HepG2 (cell line): ENCODE results near the gene FASTK. TPM values are rescaled to one million over a fixed set of nuclear protein-coding genes. Genes with fewer than 3 reads are reported as not detected.

Source experiments
- ATAC-seq: fragments of 200-7000 bp; cut with Tn5 transposase; 3 replicates; pipeline ENCODE4 v1.9.1; 2020; ENCODE audit warnings: mild to moderate bottlenecking, moderate library complexity
- BruUV-seq: library from RNA; stranded (reverse); fragments of 400-500 nt; replicated peaks from 2 replicates; lab custom pipeline; 2021; lab: Mats Ljungman, UMichigan
- CTCF ChIA-PET: fragments of 300-600 bp; formaldehyde crosslinking; extraction: SDS; loops from one replicate; lab custom pipeline; 2021; ENCODE audit warnings: low total read pairs, inconsistent platforms, low intra/inter-chr PET ratio; lab: Yijun Ruan, JAX
- POLR2A ChIA-PET: fragments of 350-600 bp; sonication (Branson Sonifier 250); formaldehyde crosslinking; loops from one replicate; lab custom pipeline; 2020; ENCODE audit warnings: antibody characterized with exemption, inconsistent platforms; lab: Yijun Ruan, JAX
- DNase-seq: peaks from one replicate; pipeline ENCODE4 v3.0.0-alpha.2; 2015; ENCODE audit warnings: low spot score
- FAIRE-seq: peaks from 3 replicates; lab custom pipeline; 2011; peaks lifted over from hg19 to GRCh38; lab: Jason Lieb, UNC
- H2AFZ ChIP-seq: one replicate; pipeline ENCODE4 v1.6.1; 2011; ENCODE audit warnings: low read length, inconsistent platforms
- H3K27ac ChIP-seq: fragments of 300-600 bp; 3 replicates; pipeline ENCODE4 v1.8.0; 2011; ENCODE audit warnings: mixed run types, mild to moderate bottlenecking, mixed read lengths, low read length, inconsistent platforms; ENCODE audit not compliant: insufficient read depth; ENCODE audit errors: extremely low read length
- H3K27me3 ChIP-seq, 2 experiments: fragments of 200-600 bp in 1 of 2; 2 replicates in 1 of 2; 3 replicates in 1 of 2; pipeline versions ENCODE4 v1.6.0 to v1.8.0; 2011; ENCODE audit warnings: low read length in 2 of 2, mild to moderate bottlenecking in 2 of 2, moderate library complexity in 2 of 2, inconsistent platforms in 1 of 2; ENCODE audit not compliant: insufficient read depth in 2 of 2, control insufficient read depth in 1 of 2
- H3K36me3 ChIP-seq, 2 experiments: fragments of 200-600 bp in 1 of 2; replicated peaks in 1 of 2; 2 replicates in 1 of 2; 3 replicates in 1 of 2; pipeline versions ENCODE4 v1.5.1 to v1.8.0; 2011; ENCODE audit warnings: low read length in 2 of 2, inconsistent platforms in 1 of 2; ENCODE audit not compliant: insufficient read depth in 2 of 2, control insufficient read depth in 1 of 2
- H3K4me1 ChIP-seq: 2 replicates; pipeline ENCODE4 v1.5.1; 2012; ENCODE audit warnings: low read length, inconsistent platforms; ENCODE audit not compliant: insufficient read depth
- H3K4me2 ChIP-seq: 2 replicates; pipeline ENCODE4 v1.6.0; 2011; ENCODE audit warnings: low read depth, low read length, inconsistent platforms
- H3K4me3 ChIP-seq, 3 experiments: fragments of 200-600 bp in 1 of 3; sonication (generic), shearing (Covaris generic) in 1 of 3; replicated peaks in 1 of 3; 2 replicates each; pipeline ENCODE4 v1.5.1; 2011 to 2016; ENCODE audit warnings: low read length in 3 of 3, inconsistent platforms in 2 of 3, low read depth in 2 of 3, mild to moderate bottlenecking in 2 of 3, control low read depth in 1 of 3, mixed read lengths in 1 of 3; ENCODE audit not compliant: insufficient read depth in 1 of 3
- H3K79me2 ChIP-seq: one replicate; pipeline ENCODE4 v1.6.1; 2011; ENCODE audit warnings: low read length, inconsistent platforms; ENCODE audit not compliant: insufficient read depth
- H3K9ac ChIP-seq: 2 replicates; pipeline ENCODE4 v1.6.0; 2011; ENCODE audit warnings: mild to moderate bottlenecking, low read depth, low read length, inconsistent platforms; ENCODE audit not compliant: insufficient read depth
- H3K9me3 ChIP-seq: 2 replicates; pipeline ENCODE4 v1.5.1; 2012; ENCODE audit warnings: mild to moderate bottlenecking, low read length
- H4K20me1 ChIP-seq: 2 replicates; pipeline ENCODE4 v1.6.0; 2011; ENCODE audit warnings: inconsistent platforms, mild to moderate bottlenecking, low read length, moderate library complexity; ENCODE audit not compliant: insufficient read depth
- CAMTA2 ChIP-seq: sonication (generic); formaldehyde crosslinking; IDR thresholded peaks from 2 replicates; pipeline ENCODE4 v1.4.0; 2020; ENCODE audit warnings: mild to moderate bottlenecking, missing genetic modification reagents, borderline replicate concordance
- FOXA1 ChIP-seq, 2 experiments: fragments of 450-650 bp in 1 of 2; sonication (generic) in 1 of 2; formaldehyde crosslinking in 1 of 2; IDR thresholded peaks; 2 replicates each; pipeline versions ENCODE4 v1.4.0 to v1.6.1; 2016 to 2020; ENCODE audit warnings: missing genetic modification reagents in 1 of 2
- HOXA7 ChIP-seq: sonication (generic); formaldehyde crosslinking; IDR thresholded peaks from 2 replicates; pipeline ENCODE4 v1.8.1; 2022; ENCODE audit warnings: mild to moderate bottlenecking, missing genetic modification reagents, moderate library complexity
- KMT2A ChIP-seq: sonication (generic); formaldehyde crosslinking; IDR thresholded peaks from 2 replicates; pipeline ENCODE4 v1.4.0; 2020; ENCODE audit warnings: missing genetic modification reagents
- LBX2 ChIP-seq: sonication (generic); formaldehyde crosslinking; IDR thresholded peaks from 2 replicates; pipeline ENCODE4 v1.5.0; 2020; ENCODE audit warnings: missing genetic modification reagents, mild to moderate bottlenecking, borderline replicate concordance
- MAF1 ChIP-seq: sonication (generic); formaldehyde crosslinking; IDR thresholded peaks from 2 replicates; pipeline ENCODE4 v1.5.0; 2020; ENCODE audit warnings: missing genetic modification reagents, borderline replicate concordance
- MEF2D ChIP-seq: sonication (generic); formaldehyde crosslinking; IDR thresholded peaks from 2 replicates; pipeline ENCODE4 v1.5.1; 2020; ENCODE audit warnings: mild to moderate bottlenecking, missing genetic modification reagents
- MZF1 ChIP-seq: sonication (generic); formaldehyde crosslinking; IDR thresholded peaks from 2 replicates; pipeline ENCODE4 v1.8.1; 2023; ENCODE audit warnings: mild to moderate bottlenecking, missing genetic modification reagents, borderline replicate concordance
- NAIF1 ChIP-seq: sonication (generic); formaldehyde crosslinking; IDR thresholded peaks from 2 replicates; pipeline ENCODE4 v1.5.0; 2020; ENCODE audit warnings: mild to moderate bottlenecking, missing genetic modification reagents, borderline replicate concordance
- PRDM10 ChIP-seq: sonication (generic); formaldehyde crosslinking; IDR thresholded peaks from 2 replicates; pipeline ENCODE4 v1.4.0; 2020; ENCODE audit warnings: low read depth, missing genetic modification reagents
- RBFOX2 ChIP-seq: fragments of 200-400 bp; formaldehyde crosslinking; IDR thresholded peaks from 2 replicates; pipeline ENCODE4 v1.6.1; 2017; ENCODE audit warnings: low read depth, mild to moderate bottlenecking, low read length
- SRSF9 ChIP-seq: fragments of 200-400 bp; formaldehyde crosslinking; IDR thresholded peaks from 2 replicates; pipeline ENCODE4 v1.6.1; 2018; ENCODE audit warnings: borderline replicate concordance, mild to moderate bottlenecking, low read depth, low read length; ENCODE audit not compliant: insufficient read depth, poor library complexity, severe bottlenecking
- XBP1 ChIP-seq: sonication (generic); formaldehyde crosslinking; IDR thresholded peaks from 2 replicates; pipeline ENCODE4 v1.5.0; 2020; ENCODE audit warnings: missing genetic modification reagents
- ZNF652 ChIP-seq: IDR thresholded peaks from 2 replicates; pipeline ENCODE4 v1.6.1; 2016; ENCODE audit warnings: low read depth, borderline replicate concordance
- ZNF841 ChIP-seq: sonication (generic); formaldehyde crosslinking; IDR thresholded peaks from 2 replicates; pipeline ENCODE4 v1.8.1; 2023; ENCODE audit warnings: missing genetic modification reagents, borderline replicate concordance
- WGBS: methylation state at CpG from one replicate; pipeline ENCODE4 v1.1.6; 2017; ENCODE audit warnings: low lambda C conversion rate; 5-methylcytosine and 5-hydroxymethylcytosine counted together
- in situ Hi-C: cut with HindIII; loops from 2 replicates; pipeline ENCODE4 v1.10.0; 2017; ENCODE audit warnings: low pct_unique_long_range_greater_than_20kb; ENCODE audit not compliant: extremely low pct_ligation_motif_present
- intact Hi-C: fragments of 100-400 bp; cut with micrococcal nuclease; formaldehyde crosslinking; loops from one replicate; pipeline ENCODE4 v1.10.0; 2022; ENCODE audit not compliant: unreplicated experiment
- polyA plus RNA-seq, 8 experiments: library from polyadenylated mRNA; depleted of rRNA in 3 of 8; stranded (reverse) in 7 of 8; unstranded in 1 of 8; fragments of >200 nt; fragmentation: Illumina TruSeq in 4 of 8; extraction: Trizol in 4 of 8; gene quantifications; 2 replicates each; pipeline versions ENCODE4 v1.2.1 to v1.2.3, GENCODE V29; 2011 to 2016; ENCODE audit warnings: low read depth in 4 of 8, missing spikeins in 1 of 8, mixed read lengths in 1 of 8; ENCODE audit not compliant: insufficient read depth in 1 of 8
- total RNA-seq, 5 experiments: library from RNA; depleted of rRNA; stranded (reverse); fragments of >200 nt; fragmentation: Illumina TruSeq; extraction: Trizol; gene quantifications; 2 replicates each; pipeline ENCODE4 v1.2.3, GENCODE V29; 2016; ENCODE audit warnings: low read depth in 1 of 5
- TF ChIP-seq, protein P1 (sequence below): sonication (generic); formaldehyde crosslinking; IDR thresholded peaks from 2 replicates; pipeline ENCODE4 v1.5.1; 2020; ENCODE audit warnings: missing genetic modification reagents, mild to moderate bottlenecking, borderline replicate concordance

Gene FASTK
- total and polyA plus RNA-seq, 2 of the 13 experiments (the other 11 are each of a cell fraction or from before 2014, with no cell fraction given): 52.9 to 55.7 TPM

DNA sequence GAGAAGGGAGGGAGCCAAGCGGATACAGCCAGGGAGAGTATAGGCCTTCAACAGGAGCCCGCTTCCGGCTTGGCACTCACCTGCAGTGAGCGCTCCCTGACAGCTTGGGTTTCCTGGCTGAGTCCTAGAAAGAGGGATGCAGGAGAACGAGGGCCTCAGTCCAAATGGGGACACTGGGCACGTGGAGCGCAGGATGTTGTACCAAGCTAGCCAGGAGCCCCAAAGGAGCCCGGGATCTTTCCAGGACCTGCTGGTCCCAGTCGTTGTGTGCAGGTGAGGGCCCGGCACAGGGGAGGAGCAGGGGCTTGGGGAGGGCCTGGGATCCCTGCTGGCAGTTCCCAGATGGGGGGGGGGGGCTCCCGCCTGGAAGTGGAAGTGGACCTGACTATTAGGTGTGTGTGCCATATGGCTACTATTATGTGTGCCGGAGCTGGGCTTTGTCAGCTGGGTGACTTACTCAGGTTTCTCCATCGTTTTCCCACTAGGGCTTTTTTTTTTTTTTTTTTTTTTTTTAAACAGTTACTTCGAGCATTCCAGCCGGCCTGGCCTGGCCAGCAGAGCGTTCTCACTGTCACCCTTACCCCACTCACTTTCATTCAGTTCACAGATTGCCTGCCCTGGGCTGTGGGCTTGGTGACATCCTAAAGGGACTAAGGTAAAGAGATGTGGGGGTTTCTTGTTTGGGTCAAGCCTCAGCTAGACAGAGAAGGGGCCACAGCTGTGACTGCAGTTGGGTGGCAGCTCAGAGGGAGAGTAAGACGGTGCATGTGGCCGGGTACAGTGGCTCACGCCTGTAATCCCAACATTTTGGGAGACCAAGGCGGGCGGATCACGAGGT is 9.5 kb upstream of the FASTK start:
- BruUV-seq: no TSS peak
- H3K4me1 ChIP-seq: peaks cover 49% of the 10 kb centered on the region
- intact Hi-C loops: loop anchor here (10.0 kb wide), 1 partner anchor 155 kb away; the partner anchor contains the start of gene SMARCD3
- POLR2A ChIA-PET: interaction anchor here (0.6 to 6.7 kb wide), 4 partner anchors 13 to 62 kb away, joined by 3 to 82 read pairs (median 6); partner anchors contain the start of gene ABCB8
- H2AFZ ChIP-seq: no peak overlapping the region
- FAIRE-seq (no peak), DNase-seq (no peak), ATAC-seq (no peak)
- H3K4me3 ChIP-seq: peak overlapping the region in 1 of 3 experiments; percentile 98; a peak in 1 of 6 replicates
- peaks cover 82% of the 10 kb centered on the region for H3K79me2 ChIP-seq
- TF ChIP-seq MZF1 (CRISPR knock-in tag) (no peak), ZNF652 (no peak), ZNF841 (CRISPR knock-in tag) (no peak), PRDM10 (CRISPR knock-in tag) (no peak), LBX2 (no peak), NAIF1 (CRISPR knock-in tag) (no peak), HOXA7 (CRISPR knock-in tag) (no peak), CAMTA2 (CRISPR knock-in tag) (no peak), MAF1 (CRISPR knock-in tag) (no peak), KMT2A (CRISPR knock-in tag) (no peak), RBFOX2 (no peak), SRSF9 (no peak), MEF2D (CRISPR knock-in tag) (no peak), FOXA1 (IDR thresholded peaks at IDR 0.05) (no peak), FOXA1 (CRISPR knock-in tag; IDR thresholded peaks at IDR 0.05) (no peak), XBP1 (CRISPR knock-in tag) (no peak)
- TF ChIP-seq, protein P1, sequence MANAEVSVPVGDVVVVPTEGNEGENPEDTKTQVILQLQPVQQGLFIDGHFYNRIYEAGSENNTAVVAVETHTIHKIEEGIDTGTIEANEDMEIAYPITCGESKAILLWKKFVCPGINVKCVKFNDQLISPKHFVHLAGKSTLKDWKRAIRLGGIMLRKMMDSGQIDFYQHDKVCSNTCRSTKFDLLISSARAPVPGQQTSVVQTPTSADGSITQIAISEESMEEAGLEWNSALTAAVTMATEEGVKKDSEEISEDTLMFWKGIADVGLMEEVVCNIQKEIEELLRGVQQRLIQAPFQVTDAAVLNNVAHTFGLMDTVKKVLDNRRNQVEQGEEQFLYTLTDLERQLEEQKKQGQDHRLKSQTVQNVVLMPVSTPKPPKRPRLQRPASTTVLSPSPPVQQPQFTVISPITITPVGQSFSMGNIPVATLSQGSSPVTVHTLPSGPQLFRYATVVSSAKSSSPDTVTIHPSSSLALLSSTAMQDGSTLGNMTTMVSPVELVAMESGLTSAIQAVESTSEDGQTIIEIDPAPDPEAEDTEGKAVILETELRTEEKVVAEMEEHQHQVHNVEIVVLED (CRISPR knock-in tag): no peak
- H3K9ac ChIP-seq: peak overlapping the region; percentile 88; the same call in 1 of the 2 replicates
- no peaks in the 10 kb centered on the region for H3K27me3 ChIP-seq
- H3K36me3 ChIP-seq: peaks cover 8 to 32% of the 10 kb centered on the region in 2 experiments; a peak in 4 of 5 replicates
- peaks cover 63% of the 10 kb centered on the region for H4K20me1 ChIP-seq
- CTCF ChIA-PET: no interaction called here
- WGBS: 91% methylated on average over 17 of the region's 22 CpGs
- peak overlapping the region; percentile 97 for H3K4me2 ChIP-seq
- H3K9me3 ChIP-seq: no peaks in the 10 kb centered on the region
- in situ Hi-C loops: no loop called here
- H3K27ac ChIP-seq: peak overlapping the region; percentile 70
